Epithelial cell of proximal tubule (primary cell): ENCODE measurements around the gene CD69. TPM values are rescaled to one million over a fixed set of nuclear protein-coding genes. Genes with fewer than 3 reads are reported as not detected.

Experiments
- DNase-seq: peaks from one replicate; pipeline ENCODE4 v3.0.0-alpha.2; 2011; ENCODE audit warnings: low read depth
- H3K4me3 ChIP-seq: 2 replicates; pipeline ENCODE4 v1.5.1; 2011; ENCODE audit warnings: low read depth, mild to moderate bottlenecking, low read length
- total RNA-seq: library from RNA; depleted of rRNA; stranded (reverse); fragments of >200 nt; gene quantifications from 2 replicates; pipeline ENCODE4 v1.2.3, GENCODE V29; 2015
- TF ChIP-seq, protein P1 (sequence below): conservative IDR thresholded peaks from 2 replicates; pipeline ENCODE4 v1.5.1; 2012; ENCODE audit warnings: low read depth, mild to moderate bottlenecking, low read length

The CD69 gene
- total RNA-seq, 1 donor from 2014 or later, result 0.12 TPM

GRCh38 chr12:9797722-9798619 lies 37.3 kb upstream of the CD69 start:
- no peak overlapping the region for H3K4me3 ChIP-seq
- TF ChIP-seq, protein P1, sequence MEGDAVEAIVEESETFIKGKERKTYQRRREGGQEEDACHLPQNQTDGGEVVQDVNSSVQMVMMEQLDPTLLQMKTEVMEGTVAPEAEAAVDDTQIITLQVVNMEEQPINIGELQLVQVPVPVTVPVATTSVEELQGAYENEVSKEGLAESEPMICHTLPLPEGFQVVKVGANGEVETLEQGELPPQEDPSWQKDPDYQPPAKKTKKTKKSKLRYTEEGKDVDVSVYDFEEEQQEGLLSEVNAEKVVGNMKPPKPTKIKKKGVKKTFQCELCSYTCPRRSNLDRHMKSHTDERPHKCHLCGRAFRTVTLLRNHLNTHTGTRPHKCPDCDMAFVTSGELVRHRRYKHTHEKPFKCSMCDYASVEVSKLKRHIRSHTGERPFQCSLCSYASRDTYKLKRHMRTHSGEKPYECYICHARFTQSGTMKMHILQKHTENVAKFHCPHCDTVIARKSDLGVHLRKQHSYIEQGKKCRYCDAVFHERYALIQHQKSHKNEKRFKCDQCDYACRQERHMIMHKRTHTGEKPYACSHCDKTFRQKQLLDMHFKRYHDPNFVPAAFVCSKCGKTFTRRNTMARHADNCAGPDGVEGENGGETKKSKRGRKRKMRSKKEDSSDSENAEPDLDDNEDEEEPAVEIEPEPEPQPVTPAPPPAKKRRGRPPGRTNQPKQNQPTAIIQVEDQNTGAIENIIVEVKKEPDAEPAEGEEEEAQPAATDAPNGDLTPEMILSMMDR, result peak; percentile 94
- DNase-seq, result peak; percentile 51

- TF ChIP-seq, protein P1, result no peak
- DNase-seq, result no peak
- no peak overlapping the region for H3K4me3 ChIP-seq
Measured at GRCh38 chr12:9796971-9797370, 36.3 kb upstream of the CD69 start.

DNA sequence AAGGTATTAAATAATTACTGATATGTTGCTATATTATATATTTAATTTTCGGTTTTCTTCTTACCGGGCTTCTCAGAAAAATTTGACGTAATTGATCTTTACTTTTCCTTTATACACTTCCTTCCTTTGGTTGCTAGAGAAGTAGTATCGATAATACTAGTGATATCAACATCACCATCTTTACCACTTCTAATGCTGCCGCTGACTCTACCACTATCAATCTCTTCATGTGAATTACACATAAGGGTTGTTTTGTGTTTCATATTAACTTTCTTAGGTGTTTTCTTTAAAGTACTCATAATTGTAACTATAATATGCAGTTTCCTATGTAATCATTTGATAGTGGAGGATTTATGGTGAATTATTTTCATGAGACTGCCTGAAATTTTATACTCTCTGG lies 35.6 kb upstream of the CD69 start:
- no peak for DNase-seq
- TF ChIP-seq, protein P1, result no peak
- no peak overlapping the region for H3K4me3 ChIP-seq

GRCh38 chr12:9795945-9796344 lies 35.2 kb upstream of the CD69 start:
- DNase-seq, result no peak
- TF ChIP-seq, protein P1, result no peak
- no peak overlapping the region for H3K4me3 ChIP-seq

GRCh38 chr12:9794484-9795093 lies 33.9 kb upstream of the CD69 start:
- TF ChIP-seq, protein P1, result no peak
- H3K4me3 ChIP-seq, result no peak overlapping the region
- DNase-seq, result no peak

GRCh38 chr12:9793779-9794395 lies 33.2 kb upstream of the CD69 start:
- TF ChIP-seq, protein P1, result no peak
- DNase-seq, result no peak
- no peak overlapping the region for H3K4me3 ChIP-seq
